ENCODE results near the gene GALNT17.

GRCh38 chr7:71604818-71605414, 473.0 kb downstream of the GALNT17 start:
- TF ChIP-seq CTCF (conservative IDR thresholded peaks at IDR 0.05; ENCODE audit: low read length) (no peak), EZH2phosphoT487 (IDR thresholded peaks at IDR 0.05; ENCODE audit: borderline replicate concordance) (no peak)

All from Loucy (cell line).